SHP77 (cell line): ENCODE results near the gene ZNF234.
"Not testable (repeated sequence)": the region's sequence is repeated elsewhere in the genome, so short reads cannot be mapped to it uniquely, and the experiment has no call there.

Experiments used
- DNase-seq, 2 experiments: peaks; one replicate each; lab custom pipeline; 2025; lab: John Stamatoyannopoulos, UW

Gene ZNF234

GRCh38 chr19:44141191-44142058 is at the start of gene ZNF234:
ZNF234 (plus strand) TSS chr19:44141554; CDS start chr19:44144633, 3,079 bp downstream.
- peak; percentile 80 to 84 for DNase-seq

- no peak for DNase-seq
Measured at GRCh38 chr19:44092108-44092507, 49.2 kb upstream of the ZNF234 start.

- DNase-seq = peak; percentile 94 to 97
Measured at GRCh38 chr19:44093931-44094765, 47.2 kb upstream of the ZNF234 start, which contains the start of gene ZNF224. ZNF224 (plus strand) TSS chr19:44094361; CDS start chr19:44097874, 3,513 bp downstream.

DNA sequence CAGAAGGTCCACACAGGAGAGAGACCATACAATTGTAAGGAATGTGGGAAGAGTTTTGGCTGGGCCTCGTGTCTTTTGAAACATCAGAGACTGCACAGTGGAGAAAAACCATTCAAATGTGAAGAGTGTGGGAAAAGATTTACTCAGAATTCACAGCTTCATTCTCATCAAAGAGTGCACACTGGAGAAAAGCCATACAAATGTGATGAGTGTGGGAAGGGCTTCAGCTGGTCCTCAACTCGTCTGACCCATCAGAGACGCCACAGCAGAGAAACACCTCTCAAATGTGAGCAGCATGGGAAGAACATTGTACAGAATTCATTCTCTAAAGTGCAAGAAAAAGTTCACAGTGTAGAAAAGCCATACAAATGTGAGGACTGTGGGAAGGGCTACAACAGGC is 33.6 kb upstream of the ZNF234 start:
- no peak for DNase-seq

DNA sequence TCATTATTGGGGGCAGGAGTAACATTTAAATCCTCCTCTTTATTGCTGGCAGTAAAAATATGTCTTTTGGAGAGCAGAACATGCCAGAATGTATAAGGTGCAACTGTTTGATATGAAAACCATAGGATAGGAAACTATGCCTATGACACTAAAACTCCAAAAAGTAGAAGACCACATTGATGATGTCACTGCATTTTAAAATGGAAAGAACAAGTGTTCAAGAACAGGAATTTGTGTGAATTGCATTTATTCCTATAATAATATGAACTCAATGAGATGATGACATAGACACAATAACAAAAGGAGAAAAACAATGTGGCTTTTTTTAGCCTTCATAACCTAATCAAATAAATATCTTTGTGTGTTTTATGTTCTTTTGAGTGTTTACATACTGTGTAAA is 31.9 kb upstream of the ZNF234 start:
- no peak for DNase-seq

GRCh38 chr19:44111910-44112463 is 29.4 kb upstream of the ZNF234 start:
- DNase-seq = no peak

DNA sequence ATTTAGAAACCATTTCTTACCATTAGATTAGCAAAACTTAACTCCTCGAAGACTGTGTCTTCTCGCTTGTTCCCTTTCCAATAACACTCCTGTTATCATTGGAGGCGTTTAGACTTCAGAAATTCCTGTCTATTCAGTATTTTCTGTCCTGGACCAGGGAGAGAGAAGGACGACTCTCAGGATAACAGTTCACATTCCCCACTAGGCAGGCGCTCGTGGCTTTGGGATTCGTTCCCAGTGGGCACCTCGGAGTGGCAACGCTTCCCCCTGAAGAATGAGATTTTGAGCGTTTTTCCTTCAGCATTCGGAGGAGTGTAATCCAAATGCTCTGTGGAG is 28.6 kb upstream of the ZNF234 start:
- DNase-seq = no peak

- peak; percentile 98 to 99 for DNase-seq
Measured at GRCh38 chr19:44113138-44113783, 28.1 kb upstream of the ZNF234 start, which contains the start of gene ZNF225. ZNF225 (plus strand) TSS chr19:44113399; CDS start chr19:44115828, 2,429 bp downstream.

GRCh38 chr19:44113784-44114390 is 27.5 kb upstream of the ZNF234 start:
- DNase-seq = no peak

GRCh38 chr19:44121162-44121561 is 20.2 kb upstream of the ZNF234 start:
- DNase-seq = not testable (repeated sequence)

- no peak for DNase-seq
Measured at GRCh38 chr19:44131955-44132354, 9.4 kb upstream of the ZNF234 start.

- DNase-seq = peak in 1 of 2 experiments; percentile 4
Measured at GRCh38 chr19:44142059-44142433, 692 bp downstream of the ZNF234 start.

GRCh38 chr19:44149776-44150175 is 8.4 kb downstream of the ZNF234 start:
- no peak for DNase-seq

- DNase-seq = no peak
Measured at GRCh38 chr19:44151491-44151890, 10.1 kb downstream of the ZNF234 start.

DNA sequence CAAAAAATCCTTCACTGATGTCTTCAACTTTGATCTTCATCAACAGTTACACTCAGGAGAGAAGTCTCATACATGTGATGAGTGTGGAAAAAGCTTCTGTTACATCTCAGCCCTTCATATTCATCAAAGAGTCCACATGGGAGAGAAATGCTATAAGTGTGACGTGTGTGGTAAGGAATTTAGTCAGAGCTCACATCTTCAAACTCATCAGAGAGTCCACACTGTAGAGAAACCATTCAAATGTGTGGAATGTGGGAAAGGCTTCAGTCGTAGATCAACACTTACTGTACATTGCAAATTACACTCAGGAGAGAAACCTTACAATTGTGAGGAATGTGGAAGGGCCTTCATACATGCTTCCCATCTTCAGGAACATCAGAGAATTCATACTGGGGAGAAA is 15.1 kb downstream of the ZNF234 start:
- no peak for DNase-seq

- DNase-seq = no peak
Measured at GRCh38 chr19:44163789-44164188, 22.4 kb downstream of the ZNF234 start.

GRCh38 chr19:44164327-44164672 is 22.9 kb downstream of the ZNF234 start:
- DNase-seq = no peak

DNA sequence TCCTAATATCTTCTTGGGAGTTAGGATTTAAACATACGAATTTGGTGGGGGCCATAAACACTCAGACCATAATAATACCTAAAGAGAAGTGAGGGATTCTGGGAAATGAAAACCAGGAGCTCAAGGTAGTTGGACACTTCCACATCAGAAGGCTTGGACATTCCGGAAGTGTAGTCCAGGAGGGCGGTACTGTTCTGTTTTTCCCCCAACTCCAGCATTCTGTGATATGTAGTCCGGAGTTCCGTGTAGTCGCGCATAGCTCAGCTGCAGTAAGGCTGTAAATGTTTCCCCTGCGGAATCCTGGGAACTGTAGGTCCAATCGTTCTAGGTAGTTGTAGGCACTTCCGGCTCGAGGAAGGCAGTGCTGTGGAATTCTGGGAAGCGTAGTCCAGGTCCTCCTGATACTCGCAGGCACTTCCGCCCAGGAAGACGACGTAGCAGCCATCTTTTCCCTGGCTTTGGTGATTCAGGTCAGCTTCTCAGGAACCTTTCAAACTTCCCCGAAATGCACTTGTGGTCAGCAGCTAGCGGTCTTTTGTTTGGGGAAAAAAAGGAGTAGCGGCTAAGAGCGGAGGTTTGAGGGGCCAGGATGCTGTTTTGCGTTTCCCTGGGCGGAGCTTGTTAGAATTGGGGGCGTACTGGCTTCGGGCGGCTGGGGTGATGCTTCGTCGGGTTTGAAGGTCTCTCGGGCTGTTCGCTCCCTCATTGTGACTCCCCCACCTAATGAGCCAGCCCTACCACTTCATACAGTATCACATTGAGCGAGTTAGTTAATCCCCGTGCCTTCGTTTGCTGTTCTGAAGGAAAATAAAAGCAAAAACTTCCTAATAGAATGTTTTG is 23.5 kb downstream of the ZNF234 start, which contains the start of gene ZNF226:
Gene ZNF226 (plus strand): TSS at position 428 of the 840 bp plus-strand sequence. CDS start 4,981 bp downstream, outside the sequence.
- DNase-seq = peak; percentile 98

GRCh38 chr19:44170660-44171059 is 29.3 kb downstream of the ZNF234 start:
- not testable (repeated sequence) for DNase-seq

DNA sequence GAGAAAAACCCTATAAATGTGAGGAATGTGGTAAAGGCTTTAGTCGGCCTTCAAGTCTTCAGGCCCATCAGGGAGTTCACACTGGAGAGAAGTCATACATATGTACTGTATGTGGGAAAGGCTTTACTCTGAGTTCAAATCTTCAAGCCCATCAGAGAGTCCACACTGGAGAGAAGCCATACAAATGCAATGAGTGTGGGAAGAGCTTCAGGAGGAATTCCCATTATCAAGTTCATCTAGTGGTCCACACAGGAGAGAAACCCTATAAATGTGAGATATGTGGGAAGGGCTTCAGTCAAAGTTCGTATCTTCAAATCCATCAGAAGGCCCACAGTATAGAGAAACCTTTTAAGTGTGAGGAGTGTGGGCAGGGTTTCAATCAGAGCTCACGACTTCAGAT is 35.2 kb downstream of the ZNF234 start:
- DNase-seq = no peak

GRCh38 chr19:44180968-44181367 is 39.6 kb downstream of the ZNF234 start:
- DNase-seq = no peak
